Esophagus mucosa (tissue), 1 donor: ENCODE results near the gene DDX41. TPM values are rescaled to one million over a fixed set of nuclear protein-coding genes. Genes with fewer than 3 reads are reported as not detected.

Source experiments
- ATAC-seq: fragments of 200-7000 bp; cut with Tn5 transposase; one replicate; pipeline ENCODE4 v1.9.1; 2020
- total RNA-seq: library from RNA; stranded (reverse); gene quantifications from one replicate; pipeline ENCODE4 v1.2.4, GENCODE V29; 2023
- donor health status: DM: yes; HTN: yes; CAD: no.

The DDX41 gene
- total RNA-seq, 1 donor from 2014 or later: 64.2 TPM

- ATAC-seq: no peak
These were observed 49.3 kb downstream of the DDX41 start for GRCh38 chr5:177467436-177467835.

- ATAC-seq: no peak
These were observed 49.9 kb downstream of the DDX41 start for GRCh38 chr5:177466861-177467260.

- ATAC-seq: no peak
These were observed 51.7 kb downstream of the DDX41 start for GRCh38 chr5:177465044-177465443.

DNA sequence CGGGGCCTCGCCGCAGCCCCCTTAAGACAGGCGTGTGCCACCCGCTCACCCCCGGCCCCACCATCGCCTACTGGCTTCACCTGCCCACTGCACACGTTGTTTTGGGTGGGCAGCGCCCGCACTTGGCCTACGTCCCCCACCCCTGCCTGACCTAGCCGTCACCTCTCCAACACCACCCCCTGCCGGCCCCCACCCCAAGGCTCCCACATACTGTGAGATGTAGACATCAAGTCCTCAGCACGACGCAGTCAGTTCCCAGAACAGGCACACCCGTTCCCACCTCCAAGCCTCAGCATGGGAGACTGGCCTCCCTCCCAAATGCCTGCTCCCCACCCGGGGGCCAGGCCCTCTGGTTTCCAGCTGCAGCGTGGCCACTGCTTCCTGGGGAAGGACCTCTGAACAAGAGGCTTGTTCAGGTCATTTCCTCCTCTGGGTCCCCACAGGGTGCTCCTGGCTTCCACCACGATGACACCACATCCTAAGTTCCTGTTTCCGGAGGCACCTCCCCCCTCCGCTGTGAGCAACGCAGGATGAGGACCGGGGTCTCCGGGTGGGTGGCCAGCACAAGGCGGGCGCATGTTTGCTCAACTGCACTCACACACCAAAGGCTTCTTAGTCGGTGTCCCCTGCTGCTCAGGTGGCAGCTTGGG, 54.6 kb downstream of the DDX41 start:
- no peak for ATAC-seq

Other genes with a start within 250 kb of the DDX41 start
- gene RAB24, start 213.2 kb downstream of the DDX41 start, total RNA-seq: 31.8 TPM
- gene PRELID1, start 213.2 kb downstream of the DDX41 start, total RNA-seq: 144 TPM
- 7.8 TPM for gene MXD3, start 205.1 kb downstream of the DDX41 start, total RNA-seq
- gene LMAN2, start 165.3 kb downstream of the DDX41 start, total RNA-seq: 162 TPM
- 59.5 TPM for gene RGS14, start 159.0 kb downstream of the DDX41 start, total RNA-seq
- 0.60 TPM for gene SLC34A1, start 132.5 kb downstream of the DDX41 start, total RNA-seq
- not detected for gene PFN3, start 116.3 kb downstream of the DDX41 start, total RNA-seq
- 32.8 TPM for gene F12, start 107.4 kb downstream of the DDX41 start, total RNA-seq
- 26.6 TPM for gene GRK6, start 90.3 kb downstream of the DDX41 start, total RNA-seq
- 4.3 TPM for gene PRR7, start 70.1 kb downstream of the DDX41 start, total RNA-seq
- gene DBN1, start 43.3 kb downstream of the DDX41 start, total RNA-seq: 27.2 TPM
- gene PDLIM7, start 19.4 kb downstream of the DDX41 start, total RNA-seq: 23.0 TPM
- gene DOK3, start 7.1 kb downstream of the DDX41 start, total RNA-seq: 3.3 TPM
- gene FAM193B, start 37.6 kb upstream of the DDX41 start, total RNA-seq: 31.6 TPM
- 116 TPM for gene TMED9, start 75.2 kb upstream of the DDX41 start, total RNA-seq
- gene B4GALT7, start 83.2 kb upstream of the DDX41 start, total RNA-seq: 13.1 TPM